GM23248 (cell line): ENCODE data around the gene ZNF462. TPM values are rescaled to one million over a fixed set of nuclear protein-coding genes. Genes with fewer than 3 reads are reported as not detected.
"Not testable (repeated sequence)": the region's sequence is repeated elsewhere in the genome, so short reads cannot be mapped to it uniquely, and the experiment has no call there.

Experiments
- DNase-seq: peaks from one replicate; pipeline ENCODE4 v3.0.0-alpha.2; 2015
- H2AFZ ChIP-seq: fragments of 200-600 bp; sonication (generic); 2 replicates; pipeline ENCODE4 v1.6.1; 2016; ENCODE audit warnings: antibody characterized with exemption
- H3F3A ChIP-seq: fragments of 200-600 bp; sonication (generic); 2 replicates; pipeline ENCODE4 v1.6.1; 2016; ENCODE audit warnings: mild to moderate bottlenecking, antibody characterized with exemption, mixed run types; ENCODE audit not compliant: insufficient read depth
- H3K27ac ChIP-seq: fragments of 200-600 bp; sonication (generic); 2 replicates; pipeline ENCODE4 v1.5.1; 2016; ENCODE audit warnings: mild to moderate bottlenecking
- H3K27me3 ChIP-seq: fragments of 200-600 bp; sonication (generic); replicated peaks from 2 replicates; pipeline ENCODE4 v1.6.1; 2016; ENCODE audit warnings: mild to moderate bottlenecking; ENCODE audit not compliant: insufficient read depth
- H3K36me3 ChIP-seq: fragments of 200-600 bp; sonication (generic); 2 replicates; pipeline ENCODE4 v1.6.1; 2016; ENCODE audit warnings: low read depth, mild to moderate bottlenecking
- H3K4me1 ChIP-seq: fragments of 200-600 bp; sonication (generic); 2 replicates; pipeline ENCODE4 v1.6.1; 2016; ENCODE audit warnings: mild to moderate bottlenecking; ENCODE audit not compliant: insufficient read depth
- H3K4me2 ChIP-seq: fragments of 200-600 bp; sonication (generic); one replicate; pipeline ENCODE4 v1.6.1; 2016; ENCODE audit warnings: mild to moderate bottlenecking; ENCODE audit not compliant: unreplicated experiment
- H3K4me3 ChIP-seq: fragments of 200-600 bp; sonication (generic); 2 replicates; pipeline ENCODE4 v1.5.1; 2016; ENCODE audit warnings: mild to moderate bottlenecking
- H3K79me2 ChIP-seq: fragments of 200-600 bp; sonication (generic); 2 replicates; pipeline ENCODE4 v1.6.1; 2016; ENCODE audit warnings: mild to moderate bottlenecking; ENCODE audit not compliant: insufficient read depth
- H3K9ac ChIP-seq: fragments of 200-600 bp; sonication (generic); 2 replicates; pipeline ENCODE4 v1.6.1; 2016; ENCODE audit warnings: mild to moderate bottlenecking
- H3K9me2 ChIP-seq: fragments of 200-600 bp; sonication (generic); 2 replicates; pipeline ENCODE4 v1.6.1; 2016; ENCODE audit warnings: mixed run types, mild to moderate bottlenecking, moderate library complexity; ENCODE audit not compliant: insufficient read depth
- H3K9me3 ChIP-seq: fragments of 200-600 bp; sonication (generic); one replicate; pipeline ENCODE4 v1.6.1; 2017; ENCODE audit warnings: low read depth
- H4K20me1 ChIP-seq: fragments of 200-600 bp; sonication (generic); 2 replicates; pipeline ENCODE4 v1.6.0; 2016; ENCODE audit not compliant: insufficient read depth
- EZH2 ChIP-seq: fragments of 200-600 bp; sonication (generic); IDR thresholded peaks from 2 replicates; pipeline ENCODE4 v1.6.1; 2018; ENCODE audit warnings: antibody characterized with exemption, mild to moderate bottlenecking; ENCODE audit not compliant: insufficient read depth, poor library complexity, severe bottlenecking
- EZH2phosphoT487 ChIP-seq: fragments of 200-600 bp; sonication (generic); IDR thresholded peaks from 2 replicates; pipeline ENCODE4 v1.6.1; 2018; ENCODE audit warnings: antibody characterized with exemption, moderate library complexity, mild to moderate bottlenecking, low read depth; ENCODE audit not compliant: insufficient read depth
- WGBS, 2 experiments: methylation state at CpG; one replicate each; pipeline ENCODE4 v1.1.6; 2015 to 2017; ENCODE audit warnings: low lambda C conversion rate in 2 of 2, low coverage in 1 of 2; ENCODE audit errors: missing lambda C conversion rate in 2 of 2; 5-methylcytosine and 5-hydroxymethylcytosine counted together
- in situ Hi-C: fragments of 300-500 bp; cut with MboI; formaldehyde crosslinking; loops from 2 replicates; pipeline ENCODE4 v1.15.0; 2020
- polyA plus RNA-seq: library from polyadenylated mRNA; unstranded; fragments of >200 nt; fragmentation: Nextera tagmentation; extraction: Ambion mirVana; gene quantifications from 2 replicates; pipeline ENCODE4 v1.2.1, GENCODE V29; 2016
- total RNA-seq: library from RNA; depleted of rRNA; stranded (reverse); fragments of >200 nt; shearing (Covaris generic); gene quantifications from 2 replicates; pipeline ENCODE4 v1.2.3, GENCODE V29; 2014

The ZNF462 gene
- total and polyA plus RNA-seq, 2 experiments from 2014 or later = 1.1 to 5.0 TPM

DNA sequence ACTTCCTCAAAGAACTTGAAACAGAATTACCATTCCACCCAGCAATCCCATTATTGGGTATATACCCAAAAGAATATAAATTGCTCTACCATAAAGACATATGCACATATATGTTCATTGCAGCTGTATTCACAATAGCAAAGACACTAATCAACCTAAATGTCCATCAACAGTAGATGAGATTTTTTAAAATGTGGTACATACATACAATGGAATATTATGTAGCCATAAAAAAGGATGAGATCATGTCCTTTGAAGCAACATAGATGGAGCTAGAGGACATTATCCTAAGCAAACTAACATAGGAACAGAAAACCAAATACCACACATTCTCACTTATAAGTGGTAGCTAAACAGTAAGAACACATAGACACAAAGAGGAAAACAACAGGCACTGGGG lies 28.1 kb upstream of the ZNF462 start:
- no peaks in the 10 kb centered on the region for H3K36me3 ChIP-seq
- TF ChIP-seq EZH2phosphoT487 (no peak), EZH2 (no peak)
- H3K4me2 ChIP-seq = no peak overlapping the region
- H3K4me1 ChIP-seq = no peaks in the 10 kb centered on the region
- H3F3A ChIP-seq = no peaks in the 10 kb centered on the region
- H3K27me3 ChIP-seq = peaks cover 7% of the 10 kb centered on the region; the same call in 1 of the 2 replicates
- no peak overlapping the region for H2AFZ ChIP-seq
- H3K9me2 ChIP-seq = no peaks in the 10 kb centered on the region
- no peak for DNase-seq
- H3K9me3 ChIP-seq = no peaks in the 10 kb centered on the region
- H3K27ac ChIP-seq = no peak overlapping the region
- H3K4me3 ChIP-seq = no peak overlapping the region
- H4K20me1 ChIP-seq = no peaks in the 10 kb centered on the region
- no peaks in the 10 kb centered on the region for H3K79me2 ChIP-seq
- H3K9ac ChIP-seq = no peak overlapping the region
- in situ Hi-C loops = no loop called here

DNA sequence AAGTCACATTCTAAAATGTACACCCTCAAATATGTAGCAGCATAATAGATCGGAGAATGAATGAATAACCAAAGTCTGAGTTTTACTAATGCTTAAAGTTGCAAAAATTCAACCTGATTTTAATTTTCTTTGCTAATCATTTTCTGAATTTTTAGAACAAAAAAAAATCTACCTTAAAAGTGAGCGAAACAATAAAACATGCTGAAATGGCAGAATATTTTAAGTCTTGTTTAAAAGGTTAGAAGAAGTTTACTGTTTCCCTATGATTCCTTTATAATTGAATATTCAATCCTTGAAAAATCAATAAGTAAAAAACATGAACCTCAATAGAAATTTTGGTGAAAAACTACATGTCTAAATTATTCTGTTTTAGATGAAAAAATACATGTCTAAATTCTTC lies 27.1 kb upstream of the ZNF462 start:
- 62 to 63% methylated on average over 2 of the region's 2 CpGs for WGBS, 2 experiments

DNA sequence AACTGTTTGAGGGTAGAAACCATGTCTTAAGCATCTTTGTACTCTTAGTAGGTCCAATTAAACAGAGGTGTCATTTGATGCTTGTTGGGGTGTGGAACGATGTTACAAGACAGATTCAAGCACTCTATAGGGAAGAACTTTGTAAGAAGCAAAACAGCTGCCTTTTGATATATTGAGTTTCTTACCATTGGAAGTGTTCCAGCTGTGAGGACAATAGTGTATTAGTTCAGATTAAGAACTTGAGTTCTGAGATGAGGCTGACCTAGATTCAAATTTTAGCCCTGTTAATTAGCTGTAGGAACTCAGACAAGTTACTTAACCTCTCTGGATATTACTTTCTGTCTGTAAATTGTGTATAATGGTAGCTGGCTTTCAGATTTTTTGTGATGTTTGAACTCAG lies 19.6 kb upstream of the ZNF462 start:
- DNase-seq = no peak
- H3K79me2 ChIP-seq = no peaks in the 10 kb centered on the region

More for the DNA sequence above, 27.1 kb upstream of the ZNF462 start:
- H4K20me1 ChIP-seq = no peaks in the 10 kb centered on the region
- H3K9ac ChIP-seq = no peak overlapping the region
- H3K4me3 ChIP-seq = no peak overlapping the region
- no peak for TF ChIP-seq EZH2phosphoT487
- no peak for TF ChIP-seq EZH2
- H2AFZ ChIP-seq = no peak overlapping the region
- no peaks in the 10 kb centered on the region for H3K4me1 ChIP-seq
- no peaks in the 10 kb centered on the region for H3K79me2 ChIP-seq
- no peak overlapping the region for H3K4me2 ChIP-seq
- no peaks in the 10 kb centered on the region for H3K9me2 ChIP-seq
- peaks cover 8% of the 10 kb centered on the region; the same call in 1 of the 2 replicates for H3K27me3 ChIP-seq
- in situ Hi-C loops = no loop called here
- no peaks in the 10 kb centered on the region for H3K9me3 ChIP-seq
- H3K36me3 ChIP-seq = no peaks in the 10 kb centered on the region
- H3F3A ChIP-seq = no peaks in the 10 kb centered on the region
- no peak overlapping the region for H3K27ac ChIP-seq
- no peak for DNase-seq

DNA sequence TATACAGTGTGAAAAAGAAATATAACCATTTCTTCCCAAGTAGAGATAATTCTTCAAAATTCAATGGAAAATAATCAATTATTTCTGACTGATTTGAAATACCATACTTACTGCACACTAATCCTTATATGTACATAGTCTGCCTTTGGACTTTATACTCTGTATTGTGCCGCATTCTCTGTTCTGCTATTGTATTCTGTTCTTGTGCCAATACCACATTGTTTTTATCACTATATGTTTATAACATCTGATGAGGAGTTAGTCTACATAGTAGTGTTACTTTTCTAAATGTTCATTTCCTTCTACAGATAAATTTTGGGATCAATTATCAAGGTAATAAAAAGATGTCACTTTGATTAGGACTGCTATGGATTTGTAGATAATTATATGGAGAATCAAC lies 16.7 kb upstream of the ZNF462 start:
- Histone ChIP-seq H4K20me1 (no peaks in the 10 kb centered on the region), H3K27me3 (no peaks in the 10 kb centered on the region; the same call in 1 of the 2 replicates), H3F3A (no peaks in the 10 kb centered on the region), H3K9me2 (no peaks in the 10 kb centered on the region), H3K4me2 (no peak overlapping the region), H3K9ac (no peak overlapping the region), H3K27ac (no peak overlapping the region), H2AFZ (no peak overlapping the region), H3K9me3 (no peaks in the 10 kb centered on the region), H3K4me1 (no peaks in the 10 kb centered on the region), H3K4me3 (no peak overlapping the region), H3K36me3 (no peaks in the 10 kb centered on the region), H3K79me2 (no peaks in the 10 kb centered on the region)
- TF ChIP-seq EZH2phosphoT487 = no peak
- no peak for TF ChIP-seq EZH2
- DNase-seq = no peak
- in situ Hi-C loops = no loop called here
- 66 to 73% methylated on average over 1 of the region's 1 CpG for WGBS, 2 experiments

More for the DNA sequence above, 19.6 kb upstream of the ZNF462 start:
- Histone ChIP-seq H3K27ac (no peak overlapping the region), H3K4me3 (no peak overlapping the region), H3K4me2 (no peak overlapping the region), H3K36me3 (no peaks in the 10 kb centered on the region), H3K4me1 (no peaks in the 10 kb centered on the region), H3F3A (no peaks in the 10 kb centered on the region), H3K9me2 (no peaks in the 10 kb centered on the region), H3K9ac (no peak overlapping the region), H2AFZ (no peak overlapping the region), H3K27me3 (peaks cover 10% of the 10 kb centered on the region), H4K20me1 (no peaks in the 10 kb centered on the region), H3K9me3 (no peaks in the 10 kb centered on the region)
- no peak for TF ChIP-seq EZH2phosphoT487
- 39 to 42% methylated on average over 1 of the region's 1 CpG for WGBS, 2 experiments
- in situ Hi-C loops = no loop called here

DNA sequence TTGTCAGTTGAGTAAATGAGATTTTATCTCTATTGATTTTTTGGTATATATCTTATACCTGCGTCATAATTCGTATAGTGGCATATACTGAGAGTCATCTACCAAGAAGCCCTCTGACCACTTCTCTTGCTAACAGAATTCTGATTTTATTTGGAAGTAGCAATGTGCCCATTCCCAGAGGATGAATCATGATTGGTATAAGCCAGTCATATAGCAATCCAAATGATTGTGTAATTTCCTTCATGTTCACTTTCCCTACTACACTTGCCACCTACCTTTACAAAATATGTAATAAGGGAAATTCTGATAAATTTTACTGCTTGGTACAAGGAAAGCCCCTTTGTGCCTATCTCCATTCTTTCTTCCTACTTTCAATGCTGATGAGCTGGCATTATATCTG lies 16.1 kb upstream of the ZNF462 start:
- H3K27ac ChIP-seq = no peak overlapping the region
- H3K4me3 ChIP-seq = no peak overlapping the region
- no peaks in the 10 kb centered on the region for H3K36me3 ChIP-seq
- DNase-seq = peak; percentile 62
- H3K27me3 ChIP-seq = no peaks in the 10 kb centered on the region; the same call in 1 of the 2 replicates
- H3K4me2 ChIP-seq = no peak overlapping the region
- WGBS, 2 experiments = 87 to 91% methylated on average over 2 of the region's 2 CpGs
- no peak for TF ChIP-seq EZH2
- no peak for TF ChIP-seq EZH2phosphoT487
- H3K9me3 ChIP-seq = no peaks in the 10 kb centered on the region
- no peak overlapping the region for H3K9ac ChIP-seq
- no peaks in the 10 kb centered on the region for H3K9me2 ChIP-seq
- no peaks in the 10 kb centered on the region for H3K79me2 ChIP-seq
- no peak overlapping the region for H2AFZ ChIP-seq
- H4K20me1 ChIP-seq = no peaks in the 10 kb centered on the region
- H3F3A ChIP-seq = no peaks in the 10 kb centered on the region
- no peaks in the 10 kb centered on the region for H3K4me1 ChIP-seq
- in situ Hi-C loops = no loop called here

DNA sequence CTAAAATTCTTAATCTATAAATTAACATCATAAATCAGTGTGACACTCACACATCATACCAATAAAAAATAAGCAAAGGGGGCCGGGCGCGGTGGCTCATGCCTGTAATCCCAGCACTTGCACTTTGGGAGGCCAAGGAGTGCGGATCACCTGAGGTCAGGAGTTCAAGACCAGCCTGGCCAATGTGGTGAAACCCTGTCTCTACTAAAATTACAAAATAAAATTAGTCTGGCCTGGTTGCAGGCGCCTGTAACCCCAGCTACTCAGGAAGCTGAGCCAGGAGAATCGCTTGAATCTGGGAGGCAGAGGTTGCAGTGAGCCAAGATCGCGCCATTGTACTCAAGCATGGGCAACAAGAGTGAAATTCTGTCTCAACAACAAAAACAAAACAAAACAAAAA lies 11.3 kb upstream of the ZNF462 start:
- in situ Hi-C loops, H3K27ac ChIP-seq, H3K36me3 ChIP-seq, H2AFZ ChIP-seq, H3K4me2 ChIP-seq, H3K9ac ChIP-seq, H3K79me2 ChIP-seq, H3K9me2 ChIP-seq, H3K9me3 ChIP-seq, H4K20me1 ChIP-seq, H3K4me3 ChIP-seq, DNase-seq, H3K4me1 ChIP-seq, H3F3A ChIP-seq: not testable (repeated sequence)
- H3K27me3 ChIP-seq = peaks cover 20% of the 10 kb centered on the region
- WGBS, 2 experiments = 79 to 88% methylated on average over 8 of the region's 8 CpGs
